NK-92 (cell line): ENCODE results near the gene ART5.
"Not testable (repeated sequence)": the region's sequence is repeated elsewhere in the genome, so short reads cannot be mapped to it uniquely, and the experiment has no call there.

Experiments
- DNase-seq: peaks from one replicate; lab custom pipeline; 2025; ENCODE audit not compliant: unreplicated experiment; lab: John Stamatoyannopoulos, UW

Gene ART5

GRCh38 chr11:3623121-3623520 is 18.7 kb downstream of the ART5 start:
- no peak for DNase-seq

GRCh38 chr11:3622521-3622920 is 19.3 kb downstream of the ART5 start:
- DNase-seq = no peak

- no peak for DNase-seq
Measured at GRCh38 chr11:3617990-3618389, 23.8 kb downstream of the ART5 start.

GRCh38 chr11:3616721-3617460 is 24.9 kb downstream of the ART5 start:
- DNase-seq = no peak

- no peak for DNase-seq
Measured at GRCh38 chr11:3615998-3616397, 25.8 kb downstream of the ART5 start.

DNA sequence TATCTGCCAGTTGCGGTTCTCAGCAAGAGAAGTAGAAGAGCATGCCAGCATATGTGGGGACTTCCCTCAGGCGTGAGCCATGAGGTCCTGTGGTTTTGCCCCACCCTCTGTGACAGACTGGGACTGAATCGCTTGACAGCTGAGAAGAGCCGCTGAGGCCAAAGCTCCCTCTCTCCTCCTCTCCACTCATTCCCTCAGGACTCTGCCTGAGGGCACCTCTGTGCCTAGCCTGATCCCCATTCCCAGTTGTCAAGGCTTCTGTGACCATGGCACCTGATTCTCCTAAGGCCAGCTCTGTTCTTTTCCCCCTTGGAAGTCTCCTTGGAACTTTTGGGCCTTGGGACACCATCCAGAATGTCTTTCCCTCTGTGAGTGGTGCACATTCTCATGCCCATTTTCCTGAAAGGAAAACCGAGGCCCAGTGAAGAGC is 27.0 kb downstream of the ART5 start:
- DNase-seq = no peak

DNA sequence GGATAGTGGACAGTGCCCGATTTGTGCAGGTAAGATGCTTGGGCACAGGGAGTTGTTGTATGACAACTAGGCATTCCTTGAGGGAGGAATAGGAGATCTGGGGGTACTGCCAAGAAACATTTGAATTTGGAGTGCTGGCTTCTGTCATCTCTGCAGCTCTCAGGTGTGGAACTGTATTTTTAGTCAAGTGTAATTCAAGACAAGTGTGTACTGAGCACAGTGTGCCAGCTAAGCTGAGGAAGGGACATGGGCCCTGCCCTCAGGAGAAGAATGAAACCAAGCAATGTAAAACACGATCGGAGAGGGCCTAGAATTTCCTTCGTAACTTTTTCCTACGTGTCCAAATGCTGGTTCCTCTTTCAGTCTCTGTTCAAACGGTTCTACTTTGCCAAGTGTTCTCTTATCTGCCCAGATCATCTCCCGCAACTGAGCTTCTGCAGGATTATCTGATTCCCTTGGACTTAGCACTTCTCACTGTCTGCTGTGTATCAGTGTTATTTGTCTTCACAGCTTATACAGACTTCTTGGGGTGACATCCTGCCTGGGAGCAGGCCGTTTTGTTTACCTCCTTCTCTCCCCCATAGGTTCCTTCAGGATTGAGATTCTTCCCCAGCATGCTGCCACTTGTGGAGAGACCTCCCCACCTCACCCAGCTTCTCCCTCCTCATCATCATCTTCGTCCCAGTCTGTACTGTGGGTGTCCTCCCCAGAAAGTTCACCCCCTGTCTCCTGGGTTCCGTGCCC is 27.6 kb downstream of the ART5 start:
- no peak for DNase-seq

- DNase-seq = no peak
Measured at GRCh38 chr11:3611976-3612678, 29.7 kb downstream of the ART5 start.

DNA sequence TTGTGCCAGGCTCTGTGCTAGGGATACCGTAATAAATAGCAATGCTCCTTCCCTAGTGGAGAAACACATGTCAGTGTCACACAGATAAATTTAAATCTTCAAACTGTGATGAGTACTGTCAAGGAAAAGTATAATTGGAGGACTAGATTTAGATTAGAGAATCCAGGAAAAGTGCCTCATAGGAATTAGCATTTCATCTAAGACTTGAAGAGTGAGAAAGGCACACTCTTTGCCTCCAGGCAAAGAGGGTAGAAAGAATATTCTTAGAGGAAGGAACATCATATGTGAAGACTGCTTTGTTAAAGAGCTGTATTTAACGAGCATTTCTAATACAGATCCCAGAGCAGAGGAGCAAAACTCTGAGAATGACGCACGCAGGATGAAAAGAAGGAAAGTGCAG is 30.9 kb downstream of the ART5 start:
- DNase-seq = no peak

DNA sequence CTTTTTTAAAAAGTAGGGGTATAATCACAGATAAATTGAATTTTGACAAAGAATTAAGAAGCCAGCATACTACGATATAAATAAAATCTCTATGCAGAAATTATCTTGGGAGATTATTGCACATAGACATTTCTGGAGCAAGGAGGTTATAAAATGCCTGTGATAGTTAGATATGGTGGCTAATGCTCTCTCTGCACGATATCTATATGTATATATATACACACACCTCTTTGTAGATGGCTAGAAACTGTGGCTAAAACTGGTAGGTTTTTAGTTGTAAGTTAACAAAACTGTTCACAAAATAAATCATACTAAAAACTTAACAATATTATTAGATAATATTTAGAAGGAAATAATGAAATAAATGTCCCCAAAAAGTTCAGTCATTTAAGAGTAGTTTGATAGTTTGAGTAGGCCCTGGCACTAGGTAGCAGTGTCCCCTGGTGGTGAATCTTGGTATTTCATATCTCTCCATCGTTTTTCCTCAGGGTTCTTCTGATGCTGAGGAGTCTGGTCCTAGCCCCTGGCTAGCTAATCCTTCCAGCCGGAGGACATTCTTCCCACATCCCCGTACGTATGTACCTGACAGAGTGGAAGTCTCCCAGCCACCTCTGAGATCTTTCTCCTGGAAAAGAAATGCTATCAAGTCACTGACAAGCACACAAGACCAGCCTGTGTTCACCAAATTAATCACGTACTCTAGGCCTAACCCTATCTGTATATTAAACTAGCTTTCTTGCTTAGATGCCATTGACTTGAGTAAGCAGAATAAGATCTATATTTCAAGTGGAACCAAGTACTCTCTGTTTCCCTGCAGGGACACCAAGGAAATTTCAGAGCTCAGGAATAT is 32.2 kb downstream of the ART5 start:
- DNase-seq = no peak

DNA sequence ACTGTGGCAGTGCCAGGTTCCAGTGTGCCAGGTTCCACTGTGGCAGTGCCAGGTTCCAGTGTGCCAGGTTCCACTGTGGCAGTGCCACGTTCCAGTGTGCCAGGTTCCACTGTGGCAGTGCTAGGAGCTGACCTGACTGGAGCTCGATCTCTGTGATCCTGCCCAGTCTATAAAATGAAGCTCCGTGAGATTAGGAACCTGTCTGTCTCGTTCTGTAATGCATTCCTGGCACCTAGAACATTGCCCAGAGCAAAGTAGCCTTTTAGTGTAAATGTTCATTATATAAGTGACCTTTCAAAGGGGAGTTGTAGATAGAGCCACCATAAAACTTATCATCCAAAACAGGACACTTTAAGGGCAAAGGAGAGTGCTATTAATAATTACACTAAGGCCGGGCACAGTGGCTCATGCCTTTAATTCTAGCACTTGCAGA is 36.0 kb downstream of the ART5 start:
- DNase-seq = no peak

GRCh38 chr11:3605283-3605662 is 36.5 kb downstream of the ART5 start:
- DNase-seq = no peak

- no peak for DNase-seq
Measured at GRCh38 chr11:3604167-3604566, 37.6 kb downstream of the ART5 start.

DNA sequence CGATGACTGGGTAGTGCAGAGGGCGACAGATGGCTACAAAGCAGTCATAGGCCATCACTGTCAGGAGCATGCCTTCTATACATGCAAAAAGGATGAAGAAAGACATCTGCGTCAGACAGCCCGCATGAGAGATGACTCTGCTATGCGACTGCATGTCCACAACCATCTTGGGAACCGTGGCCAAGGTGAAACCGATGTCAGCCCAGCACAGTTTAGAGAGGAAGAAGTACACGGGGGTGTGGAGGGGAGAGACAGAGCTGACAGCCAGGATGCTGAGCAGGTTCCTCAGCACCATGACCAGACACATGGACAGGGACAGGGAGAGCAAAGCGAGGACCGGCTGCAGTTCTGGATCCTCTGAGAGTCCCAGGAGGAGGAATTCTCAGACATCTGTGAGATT is 41.6 kb downstream of the ART5 start:
- DNase-seq = not testable (repeated sequence)

DNA sequence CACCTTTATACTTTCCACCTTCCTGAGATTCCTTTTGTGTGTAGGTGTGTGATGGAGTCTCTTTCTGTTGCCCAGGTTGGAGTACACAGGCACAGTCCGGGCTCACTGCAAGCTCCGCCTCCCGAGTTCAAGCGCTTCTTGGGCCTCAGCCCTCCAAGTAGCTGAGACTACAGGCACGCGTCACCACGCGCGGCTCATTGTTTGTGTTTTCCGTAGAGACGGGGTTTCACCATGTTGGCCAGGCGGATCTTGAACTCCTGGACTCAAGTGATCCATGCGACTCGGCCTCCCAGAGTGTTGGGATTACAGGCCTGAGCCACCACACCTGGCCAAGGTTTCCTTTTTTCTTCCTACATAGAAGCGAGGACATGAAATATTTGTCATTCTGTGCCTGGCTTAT is 44.0 kb downstream of the ART5 start:
- DNase-seq = not testable (repeated sequence)

DNA sequence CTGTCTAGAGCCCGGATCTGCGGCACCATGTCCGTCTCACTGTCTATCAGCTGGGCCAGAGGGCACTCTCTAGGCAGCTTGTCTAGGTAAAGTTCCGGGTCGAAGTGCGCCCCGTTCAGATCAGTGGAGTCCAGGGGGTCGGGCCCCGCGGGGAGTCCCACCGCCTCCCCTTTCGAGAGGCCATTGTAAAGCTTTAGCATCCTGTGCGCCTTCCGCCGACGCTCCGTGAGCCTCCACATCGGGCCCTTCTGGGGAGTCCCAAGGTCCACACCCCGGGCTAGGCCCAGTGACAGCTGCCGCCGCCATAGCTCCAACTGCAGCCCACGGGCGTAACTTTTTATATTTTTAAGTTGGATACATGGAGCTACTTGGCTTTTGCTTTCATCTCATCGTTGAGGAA is 50.5 kb downstream of the ART5 start:
- not testable (repeated sequence) for DNase-seq

- not testable (repeated sequence) for DNase-seq
Measured at GRCh38 chr11:3590193-3590592, 51.6 kb downstream of the ART5 start.

- DNase-seq = not testable (repeated sequence)
Measured at GRCh38 chr11:3588776-3589175, 53.0 kb downstream of the ART5 start.
